Activated CD8-positive, alpha-beta memory T cell treated with anti-CD3 and anti-CD28 coated beads for 24 hours (primary cell): Measurements from ENCODE around the gene SCN3A.

Experiments
- DNase-seq: peaks from one replicate; pipeline ENCODE4 v3.0.0-alpha.2; 2020

The SCN3A gene

DNA sequence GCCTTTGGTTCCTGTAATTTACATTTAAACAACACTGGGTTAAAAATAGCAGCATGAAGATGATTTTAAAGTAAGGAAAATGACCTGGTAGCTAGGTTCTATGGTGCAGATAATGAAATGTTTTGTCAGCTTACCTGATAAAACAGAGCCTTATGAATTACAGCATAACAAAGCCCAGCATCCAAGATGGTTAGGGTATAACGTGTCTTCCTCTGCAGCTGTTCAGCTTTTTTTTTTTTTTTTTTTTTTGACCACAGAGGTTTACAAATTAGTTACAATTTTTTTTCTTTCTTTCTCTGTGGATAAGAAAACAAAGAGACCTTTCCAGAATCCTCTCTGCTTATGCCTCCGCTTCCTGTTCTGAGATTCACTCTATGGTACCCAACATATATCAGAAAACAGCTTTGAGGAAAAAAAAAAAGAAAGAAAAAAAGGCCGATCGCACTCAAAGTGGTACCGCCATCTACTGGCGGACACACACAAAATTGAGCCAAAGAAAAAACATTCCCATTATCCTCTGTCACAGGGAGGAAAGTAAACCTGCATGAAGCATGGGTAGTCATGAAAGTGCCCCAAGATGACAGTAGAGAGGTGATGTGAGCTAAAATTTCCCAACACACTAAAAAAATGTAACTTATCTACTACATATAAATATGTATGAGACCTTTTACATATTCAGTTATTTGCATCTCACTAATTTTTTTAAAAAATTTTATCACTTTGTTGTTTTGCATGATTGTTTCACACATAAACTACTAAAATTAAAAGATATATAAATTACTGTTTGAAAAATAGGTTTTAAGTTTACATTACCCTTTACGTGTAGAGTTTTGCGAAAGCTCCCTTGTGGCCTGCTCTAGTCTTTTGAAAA lies at the start of gene SCN3A:
Gene SCN3A (minus strand): TSS at position 362 of the 871 bp plus-strand sequence. CDS start 27,656 bp downstream, outside the sequence.
- DNase-seq, result no peak

GRCh38 chr2:165253178-165253577 lies 49.3 kb upstream of the SCN3A start:
- DNase-seq, result no peak

DNA sequence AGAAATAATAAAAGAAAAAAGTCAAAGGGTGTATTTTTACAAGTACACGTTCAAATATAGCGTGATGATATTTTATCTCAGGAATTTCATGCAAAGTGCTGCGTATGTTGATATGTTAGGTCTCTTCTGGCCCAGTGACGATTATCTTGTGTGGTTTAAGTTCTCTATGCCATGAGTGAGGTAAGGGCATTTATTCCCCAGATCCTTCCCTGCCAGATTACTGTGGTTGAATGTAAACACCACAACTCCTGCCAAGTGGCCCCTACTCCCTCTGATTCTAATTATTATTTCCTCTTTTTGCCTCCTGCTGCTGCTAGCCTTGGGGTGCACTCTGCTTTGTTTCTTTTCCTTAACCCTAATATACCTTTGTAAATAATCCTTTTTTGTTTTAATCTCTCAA lies 47.5 kb upstream of the SCN3A start:
- DNase-seq, result no peak

DNA sequence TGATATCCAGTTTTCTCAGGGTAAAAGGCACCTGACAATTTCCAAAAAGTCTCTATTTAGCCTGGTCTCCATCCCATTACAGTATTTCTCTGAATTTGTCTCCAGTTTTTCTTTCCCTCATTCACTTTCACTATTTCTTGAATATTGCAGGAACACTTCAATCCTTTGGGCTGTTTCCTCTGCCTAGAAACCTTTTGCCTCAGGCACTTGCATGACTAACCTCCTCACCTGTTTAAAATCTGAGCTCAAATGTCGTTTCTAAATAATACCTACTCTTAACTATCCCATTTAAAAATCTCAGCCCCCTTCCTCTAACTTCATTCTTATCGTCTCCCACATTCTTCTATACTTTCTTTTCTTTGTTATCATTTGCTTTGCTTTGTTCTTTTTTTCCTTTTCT lies 44.4 kb upstream of the SCN3A start:
- no peak for DNase-seq

GRCh38 chr2:165245081-165245793 lies 41.4 kb upstream of the SCN3A start:
- no peak for DNase-seq

DNA sequence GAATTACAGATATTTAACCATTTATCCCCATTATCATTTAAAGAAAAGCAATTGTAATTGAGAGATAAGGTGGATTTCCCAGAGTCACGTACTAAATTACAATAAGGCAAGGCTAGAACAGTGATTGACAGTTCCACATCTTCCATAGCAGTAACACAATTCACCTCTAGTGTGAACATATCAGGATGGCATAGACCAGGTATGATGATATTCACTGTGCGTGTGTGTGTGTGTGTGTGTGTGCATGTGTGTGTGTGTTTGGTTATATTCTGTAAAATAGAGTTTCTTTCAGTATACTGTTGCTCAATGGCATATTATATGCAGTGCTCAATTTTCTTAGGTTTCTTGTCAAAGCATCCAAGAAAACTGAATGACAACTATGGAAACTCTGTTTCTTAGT lies 37.1 kb upstream of the SCN3A start:
- DNase-seq, result no peak

- no peak for DNase-seq
Observed at GRCh38 chr2:165239856-165240515, 36.1 kb upstream of the SCN3A start.

DNA sequence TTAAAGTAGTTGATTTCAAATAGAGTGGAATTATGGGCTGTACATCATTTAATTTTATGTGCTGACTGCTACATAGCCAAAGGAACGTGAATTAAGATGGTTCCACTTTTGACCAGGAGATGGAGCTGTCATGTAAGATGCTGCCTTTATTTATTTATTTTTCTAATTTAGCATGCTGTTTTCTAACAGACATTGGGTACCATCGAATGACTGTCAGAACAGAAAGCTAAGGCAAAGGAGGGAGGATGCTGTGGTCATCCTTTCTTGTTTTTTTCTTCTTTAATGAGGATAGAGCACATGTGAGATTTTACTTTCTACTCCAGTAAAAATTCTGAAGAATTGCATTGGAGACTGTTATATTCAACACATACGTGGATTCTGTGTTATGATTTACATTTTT lies 35.4 kb upstream of the SCN3A start, which contains the start of gene SCN2A:
Gene SCN2A (plus strand): TSS at position 185 of the 400 bp plus-strand sequence. CDS start 56,410 bp downstream, outside the sequence.
- DNase-seq, result no peak

- no peak for DNase-seq
Observed at GRCh38 chr2:165238295-165238694, 34.4 kb upstream of the SCN3A start.

DNA sequence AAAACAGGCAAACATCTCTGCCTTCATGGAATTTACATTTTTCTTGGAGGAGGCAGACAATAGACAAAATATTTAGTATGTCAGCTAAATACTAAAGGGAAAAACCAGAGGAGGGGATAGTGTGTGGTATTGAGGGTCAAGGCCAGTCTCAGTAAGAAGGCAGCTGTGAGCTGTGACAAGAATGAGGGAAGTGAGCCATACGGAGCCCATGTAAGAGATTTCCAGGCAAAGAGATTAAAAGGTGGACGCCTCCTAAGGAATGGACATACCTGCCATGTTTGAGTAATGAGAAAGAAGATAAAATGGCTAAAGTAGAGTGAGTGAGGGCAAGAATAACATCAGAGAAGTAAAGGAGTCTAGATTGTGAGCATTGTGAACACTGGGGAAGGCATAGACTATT lies 33.2 kb upstream of the SCN3A start:
- DNase-seq, result no peak

- DNase-seq, result no peak
Observed at GRCh38 chr2:165227571-165227970, 23.7 kb upstream of the SCN3A start.

- no peak for DNase-seq
Observed at GRCh38 chr2:165224941-165225340, 21.1 kb upstream of the SCN3A start.

- no peak for DNase-seq
Observed at GRCh38 chr2:165219481-165219880, 15.6 kb upstream of the SCN3A start.

GRCh38 chr2:165214093-165214492 lies 10.2 kb upstream of the SCN3A start:
- no peak for DNase-seq

DNA sequence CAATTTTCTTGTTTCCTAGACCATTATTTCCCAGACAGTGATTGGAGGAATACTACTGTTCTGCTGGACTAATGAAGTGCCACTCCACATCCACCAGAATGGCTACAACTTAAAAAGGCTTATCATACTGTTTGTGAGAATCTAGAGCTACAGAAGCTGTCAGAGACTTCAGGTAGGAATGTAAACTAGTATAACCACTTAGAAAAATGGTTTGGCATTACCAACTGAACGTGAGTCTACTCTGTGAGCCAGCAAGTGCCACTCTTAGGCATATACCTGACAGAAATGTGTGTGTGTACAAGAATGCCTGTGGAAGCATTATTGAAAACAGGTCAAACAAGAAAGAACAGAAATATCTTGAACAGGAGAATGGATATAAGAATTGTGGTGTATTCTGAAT lies 4.2 kb upstream of the SCN3A start:
- no peak for DNase-seq

GRCh38 chr2:165205865-165206264 lies 2.0 kb upstream of the SCN3A start:
- DNase-seq, result no peak

GRCh38 chr2:165202239-165202638 lies 1.6 kb downstream of the SCN3A start:
- no peak for DNase-seq

DNA sequence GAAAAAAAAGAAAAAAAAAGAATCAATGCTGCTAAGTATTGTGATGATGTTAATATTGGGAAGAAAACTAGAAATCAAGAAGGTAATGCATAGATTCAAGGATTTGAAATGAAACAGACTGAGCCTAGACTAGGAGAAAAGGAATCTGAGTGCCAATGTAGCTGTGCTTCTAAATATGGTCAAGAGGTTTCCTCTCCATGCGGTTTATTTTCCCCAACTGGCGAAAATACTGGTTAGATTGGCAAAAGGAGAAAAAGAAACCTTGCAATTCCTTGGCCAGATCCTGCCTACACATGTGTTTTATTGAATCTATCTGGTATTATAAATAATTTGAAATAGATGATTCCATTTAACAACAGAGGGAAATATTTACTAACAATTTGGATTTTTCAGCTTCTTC lies 5.7 kb downstream of the SCN3A start:
- DNase-seq, result no peak

DNA sequence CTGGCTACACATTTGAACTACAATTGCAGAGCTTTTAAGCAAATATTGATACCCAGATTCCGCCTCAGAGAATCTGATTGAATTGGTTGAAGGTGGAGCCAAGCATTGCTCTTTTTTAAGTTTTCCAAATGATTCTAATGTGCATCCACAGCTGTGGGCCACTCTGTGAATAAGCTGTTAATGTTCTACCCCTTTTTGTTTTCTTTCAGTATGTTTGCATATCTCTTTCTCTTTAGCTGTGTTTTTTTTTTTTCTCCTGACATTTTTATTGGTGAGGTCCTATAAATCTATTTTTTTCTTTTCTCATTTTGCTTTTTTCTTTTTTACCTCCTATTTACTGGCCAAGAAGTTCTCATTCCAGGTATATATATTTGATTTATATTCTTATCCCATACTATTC lies 6.5 kb downstream of the SCN3A start:
- DNase-seq, result no peak

DNA sequence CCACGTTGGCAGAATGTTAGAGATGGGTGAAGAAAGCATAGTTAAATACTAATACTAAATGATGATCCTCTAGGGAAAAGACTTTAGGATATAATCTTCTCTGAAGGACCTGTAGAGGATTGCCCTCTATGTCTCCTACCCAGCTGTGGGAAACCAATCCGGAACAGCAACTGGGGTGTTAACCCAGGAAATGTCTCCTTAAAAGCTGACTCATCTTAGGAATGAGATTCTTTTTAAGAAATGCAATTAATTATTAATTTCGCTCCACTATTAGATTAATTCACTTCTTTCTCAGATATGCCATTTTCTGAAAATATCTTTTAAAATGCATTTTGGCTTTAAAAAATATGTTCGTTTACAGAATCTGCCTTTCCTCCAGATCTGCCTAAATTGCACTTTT lies 7.4 kb downstream of the SCN3A start:
- no peak for DNase-seq

DNA sequence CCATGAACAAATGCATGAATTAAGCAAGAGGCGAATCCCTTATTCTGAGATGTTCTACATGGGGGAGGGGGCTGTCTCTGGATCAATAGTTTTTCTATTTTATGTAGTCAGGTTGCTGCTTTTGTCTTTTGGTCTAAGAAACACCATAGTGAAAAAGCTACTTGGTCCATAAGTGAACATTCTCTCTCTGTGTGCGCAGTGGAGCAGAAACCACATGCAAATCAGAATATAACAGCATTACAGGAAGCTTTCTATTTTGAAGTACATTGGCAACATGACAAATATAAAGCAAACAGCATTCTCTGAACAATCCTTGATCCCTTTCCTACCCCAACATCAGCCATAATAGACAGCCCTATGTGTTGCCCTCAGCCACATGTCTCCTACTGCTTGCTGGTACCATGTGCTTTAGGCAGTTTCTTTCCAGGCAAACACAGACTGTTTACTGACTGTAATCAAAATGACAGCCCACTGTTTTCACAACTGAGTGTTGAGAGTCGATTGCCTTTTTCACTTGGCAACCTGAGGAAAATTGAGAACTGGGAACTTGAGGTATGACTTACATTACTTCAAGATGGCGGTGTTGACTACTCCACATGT lies 10.6 kb downstream of the SCN3A start:
- no peak for DNase-seq

DNA sequence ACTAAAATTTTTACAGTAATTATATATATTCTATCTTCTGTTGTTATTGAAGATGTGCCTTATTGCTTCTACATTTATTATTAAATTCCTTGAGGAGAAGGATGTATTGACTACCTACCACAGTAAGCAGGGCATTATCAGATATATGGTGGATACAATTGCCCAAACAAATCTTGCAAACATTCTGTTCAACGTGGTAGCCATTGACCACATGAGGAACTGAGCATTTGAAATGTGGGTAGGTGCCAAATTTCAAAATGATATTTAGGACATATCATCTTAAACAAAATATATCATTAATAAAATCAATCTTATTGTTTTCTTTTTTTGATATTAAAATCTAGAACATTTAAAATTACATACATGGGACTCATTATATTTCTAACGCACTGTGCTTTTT lies 11.1 kb downstream of the SCN3A start:
- DNase-seq, result no peak

GRCh38 chr2:165191096-165191728 lies 12.6 kb downstream of the SCN3A start:
- no peak for DNase-seq
